Loucy (cell line): ENCODE data around the gene KSR2.

Source experiments
- EZH2phosphoT487 ChIP-seq: fragments of 200-600 bp; IDR thresholded peaks from 2 replicates; pipeline ENCODE4 v1.6.1; 2018; ENCODE audit warnings: antibody characterized with exemption, mild to moderate bottlenecking, moderate library complexity, borderline replicate concordance
- TF ChIP-seq, protein P1 (sequence below): fragments of 200-600 bp; sonication (generic); conservative IDR thresholded peaks from 2 replicates; pipeline ENCODE4 v1.5.1; 2014; ENCODE audit warnings: mild to moderate bottlenecking, antibody characterized with exemption, low read length

DNA sequence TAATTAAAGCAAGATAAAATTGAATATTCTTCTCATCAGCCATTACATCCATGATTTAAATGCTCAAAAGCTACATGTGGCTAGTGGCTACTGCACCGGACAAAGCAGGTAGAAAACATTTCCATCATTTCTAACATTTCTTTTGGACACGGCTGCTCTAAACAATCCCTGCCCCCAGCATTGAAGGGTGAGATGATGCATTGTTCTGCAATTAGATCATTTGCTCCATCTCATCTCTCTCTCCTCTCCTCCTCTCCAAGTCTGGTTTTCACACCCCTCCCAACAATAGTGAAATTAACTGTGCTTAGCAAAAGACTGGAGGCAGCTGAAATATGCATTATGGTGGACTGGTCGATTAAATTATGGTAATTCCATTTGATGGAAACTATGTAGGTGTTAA lies 288.5 kb downstream of the KSR2 start:
- TF ChIP-seq, protein P1, sequence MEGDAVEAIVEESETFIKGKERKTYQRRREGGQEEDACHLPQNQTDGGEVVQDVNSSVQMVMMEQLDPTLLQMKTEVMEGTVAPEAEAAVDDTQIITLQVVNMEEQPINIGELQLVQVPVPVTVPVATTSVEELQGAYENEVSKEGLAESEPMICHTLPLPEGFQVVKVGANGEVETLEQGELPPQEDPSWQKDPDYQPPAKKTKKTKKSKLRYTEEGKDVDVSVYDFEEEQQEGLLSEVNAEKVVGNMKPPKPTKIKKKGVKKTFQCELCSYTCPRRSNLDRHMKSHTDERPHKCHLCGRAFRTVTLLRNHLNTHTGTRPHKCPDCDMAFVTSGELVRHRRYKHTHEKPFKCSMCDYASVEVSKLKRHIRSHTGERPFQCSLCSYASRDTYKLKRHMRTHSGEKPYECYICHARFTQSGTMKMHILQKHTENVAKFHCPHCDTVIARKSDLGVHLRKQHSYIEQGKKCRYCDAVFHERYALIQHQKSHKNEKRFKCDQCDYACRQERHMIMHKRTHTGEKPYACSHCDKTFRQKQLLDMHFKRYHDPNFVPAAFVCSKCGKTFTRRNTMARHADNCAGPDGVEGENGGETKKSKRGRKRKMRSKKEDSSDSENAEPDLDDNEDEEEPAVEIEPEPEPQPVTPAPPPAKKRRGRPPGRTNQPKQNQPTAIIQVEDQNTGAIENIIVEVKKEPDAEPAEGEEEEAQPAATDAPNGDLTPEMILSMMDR: no peak
- no peak for TF ChIP-seq EZH2phosphoT487
